ENCODE data around the gene OBP2B. TPM values are rescaled to one million over a fixed set of nuclear protein-coding genes. Genes with fewer than 3 reads are reported as not detected.
"Not testable (repeated sequence)": the region's sequence is repeated elsewhere in the genome, so short reads cannot be mapped to it uniquely, and the experiment has no call there.

OBP2B gene
- total RNA-seq, 4 donors from 2014 or later: not detected

DNA sequence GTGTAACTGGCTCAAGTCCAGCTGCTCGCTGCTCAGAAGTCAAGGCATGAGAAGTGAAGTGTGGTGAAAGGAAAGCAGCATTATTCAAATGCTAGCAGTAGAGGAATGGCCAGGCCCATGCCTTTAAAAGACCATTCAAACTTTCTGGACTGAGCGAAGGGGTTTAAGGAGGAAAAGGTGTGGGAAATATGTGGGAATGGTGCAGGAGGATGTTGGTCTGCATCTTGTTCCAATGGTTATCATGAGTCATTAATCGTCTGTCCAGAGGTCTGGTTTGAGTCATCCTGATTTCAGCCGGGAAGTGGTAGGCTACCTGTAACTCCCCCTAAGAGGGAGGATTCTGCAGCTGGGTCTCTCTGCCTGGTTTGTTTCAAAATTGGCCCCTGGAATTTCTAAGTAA lies 5.2 kb upstream of the OBP2B start:
- H3K4me1 ChIP-seq; H3K27ac ChIP-seq; H3K4me3 ChIP-seq; H3K9me3 ChIP-seq; intact Hi-C loops (cut with DNase I; ENCODE audit: low total_unique reads); H3K36me3 ChIP-seq; DNase-seq; in situ Hi-C loops (cut with MboI; ENCODE audit: low sequenced_read_pairs in 4 of 4); ATAC-seq: not testable (repeated sequence)
- H3K27me3 ChIP-seq: peaks cover 0 to 14% (median 8%) of the 10 kb centered on the region in 3 donors

DNA sequence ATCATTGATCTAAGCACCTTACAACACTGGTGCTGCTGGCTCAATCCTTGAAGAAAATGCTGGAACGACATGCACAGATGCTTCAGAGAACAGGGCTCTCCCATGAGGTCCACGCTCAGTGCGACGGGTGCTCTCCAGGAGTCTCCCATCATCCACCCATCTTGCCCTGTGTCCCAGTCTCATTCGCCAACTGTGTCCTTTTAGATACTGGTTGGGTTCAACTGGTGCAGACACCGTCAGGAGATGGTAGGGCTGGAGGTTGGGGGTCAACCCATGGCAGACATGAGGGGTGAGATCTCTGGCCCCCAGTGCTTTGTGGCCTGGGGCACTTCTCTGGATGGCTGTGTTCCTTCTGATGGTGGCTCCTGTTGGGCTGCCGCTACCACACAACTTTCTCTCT lies 1.6 kb upstream of the OBP2B start:
- intact Hi-C loops (cut with DNase I; ENCODE audit: low total_unique reads) (no loop called here), in situ Hi-C loops (cut with MboI; ENCODE audit: low sequenced_read_pairs in 4 of 4) (no loop called here)
- DNase-seq (no peak), ATAC-seq (no peak)
- no peak overlapping the region for H3K27ac ChIP-seq
- H3K4me1 ChIP-seq: no peaks in the 10 kb centered on the region
- H3K9me3 ChIP-seq: no peaks in the 10 kb centered on the region
- H3K36me3 ChIP-seq: no peaks in the 10 kb centered on the region
- TF ChIP-seq, protein P1, sequence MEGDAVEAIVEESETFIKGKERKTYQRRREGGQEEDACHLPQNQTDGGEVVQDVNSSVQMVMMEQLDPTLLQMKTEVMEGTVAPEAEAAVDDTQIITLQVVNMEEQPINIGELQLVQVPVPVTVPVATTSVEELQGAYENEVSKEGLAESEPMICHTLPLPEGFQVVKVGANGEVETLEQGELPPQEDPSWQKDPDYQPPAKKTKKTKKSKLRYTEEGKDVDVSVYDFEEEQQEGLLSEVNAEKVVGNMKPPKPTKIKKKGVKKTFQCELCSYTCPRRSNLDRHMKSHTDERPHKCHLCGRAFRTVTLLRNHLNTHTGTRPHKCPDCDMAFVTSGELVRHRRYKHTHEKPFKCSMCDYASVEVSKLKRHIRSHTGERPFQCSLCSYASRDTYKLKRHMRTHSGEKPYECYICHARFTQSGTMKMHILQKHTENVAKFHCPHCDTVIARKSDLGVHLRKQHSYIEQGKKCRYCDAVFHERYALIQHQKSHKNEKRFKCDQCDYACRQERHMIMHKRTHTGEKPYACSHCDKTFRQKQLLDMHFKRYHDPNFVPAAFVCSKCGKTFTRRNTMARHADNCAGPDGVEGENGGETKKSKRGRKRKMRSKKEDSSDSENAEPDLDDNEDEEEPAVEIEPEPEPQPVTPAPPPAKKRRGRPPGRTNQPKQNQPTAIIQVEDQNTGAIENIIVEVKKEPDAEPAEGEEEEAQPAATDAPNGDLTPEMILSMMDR (IDR thresholded peaks at IDR 0.05 in 4 of 5, conservative IDR thresholded peaks at IDR 0.05 in 1 of 5): no peak
- TF ChIP-seq POLR2A (IDR thresholded peaks at IDR 0.05): no peak
- no peak overlapping the region for H3K4me3 ChIP-seq
- peaks cover 0 to 12% (median 10%) of the 10 kb centered on the region in 3 donors for H3K27me3 ChIP-seq

GRCh38 chr9:133210202-133210532 lies 1.1 kb upstream of the OBP2B start:
- Histone ChIP-seq H3K27ac (no peak overlapping the region), H3K9me3 (no peaks in the 10 kb centered on the region), H3K36me3 (no peaks in the 10 kb centered on the region), H3K4me1 (no peaks in the 10 kb centered on the region), H3K27me3 (peaks cover 0 to 12% (median 9%) of the 10 kb centered on the region in 3 donors), H3K4me3 (no peak overlapping the region)
- in situ Hi-C loops (cut with MboI; ENCODE audit: low sequenced_read_pairs in 4 of 4) (no loop called here), intact Hi-C loops (cut with DNase I; ENCODE audit: low total_unique reads) (no loop called here)
- ATAC-seq: no peak
- no peak for TF ChIP-seq POLR2A (IDR thresholded peaks at IDR 0.05)
- TF ChIP-seq, protein P1 (IDR thresholded peaks at IDR 0.05 in 4 of 5, conservative IDR thresholded peaks at IDR 0.05 in 1 of 5): no peak
- no peak for DNase-seq

DNA sequence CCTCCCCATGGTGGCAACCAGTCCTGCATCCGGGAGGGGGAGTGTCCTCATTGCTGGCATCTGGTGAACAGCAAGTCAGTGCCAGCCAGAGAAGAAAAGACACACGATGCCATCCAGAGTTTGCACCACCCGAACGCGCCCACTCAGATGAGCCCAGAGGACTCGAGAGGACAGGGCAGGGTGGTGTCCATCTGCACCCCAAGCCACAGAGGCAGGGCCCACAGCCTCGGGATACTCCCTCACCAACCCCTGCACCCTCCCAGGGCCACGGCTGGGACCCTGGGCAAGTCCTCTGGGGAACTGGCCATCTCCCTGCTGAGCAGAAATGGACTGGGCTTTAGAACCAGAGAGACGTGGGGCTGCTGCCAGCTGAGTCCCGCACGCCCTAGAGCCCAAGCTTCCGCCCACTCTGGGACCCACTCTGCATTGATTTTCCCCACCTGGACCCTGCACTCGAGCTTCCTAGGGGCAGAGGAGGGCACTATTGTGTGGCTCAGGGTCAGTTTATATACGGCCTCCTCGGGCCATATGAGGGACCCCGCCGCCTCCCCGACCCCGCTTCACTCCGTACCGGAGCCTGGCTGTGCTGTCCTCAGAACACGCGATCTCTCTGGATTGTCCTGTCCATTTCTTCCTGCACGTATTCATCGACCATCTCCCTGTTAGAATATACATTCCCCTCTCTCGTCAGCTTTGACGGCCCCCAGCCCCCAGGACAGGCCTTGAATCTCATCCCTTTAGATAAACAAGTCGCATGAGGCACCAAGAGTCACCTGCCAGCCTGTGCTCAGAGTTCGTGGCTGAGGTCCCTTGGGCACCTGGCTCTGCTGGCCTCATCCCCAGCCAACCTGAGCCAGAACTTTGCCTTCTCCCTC lies 514 bp upstream of the OBP2B start:
- ATAC-seq; H3K36me3 ChIP-seq; DNase-seq; in situ Hi-C loops (cut with MboI; ENCODE audit: low sequenced_read_pairs in 4 of 4); intact Hi-C loops (cut with DNase I; ENCODE audit: low total_unique reads); H3K4me3 ChIP-seq; H3K4me1 ChIP-seq; H3K9me3 ChIP-seq; H3K27ac ChIP-seq: not testable (repeated sequence)
- peaks cover 0 to 12% (median 9%) of the 10 kb centered on the region in 3 donors for H3K27me3 ChIP-seq

DNA sequence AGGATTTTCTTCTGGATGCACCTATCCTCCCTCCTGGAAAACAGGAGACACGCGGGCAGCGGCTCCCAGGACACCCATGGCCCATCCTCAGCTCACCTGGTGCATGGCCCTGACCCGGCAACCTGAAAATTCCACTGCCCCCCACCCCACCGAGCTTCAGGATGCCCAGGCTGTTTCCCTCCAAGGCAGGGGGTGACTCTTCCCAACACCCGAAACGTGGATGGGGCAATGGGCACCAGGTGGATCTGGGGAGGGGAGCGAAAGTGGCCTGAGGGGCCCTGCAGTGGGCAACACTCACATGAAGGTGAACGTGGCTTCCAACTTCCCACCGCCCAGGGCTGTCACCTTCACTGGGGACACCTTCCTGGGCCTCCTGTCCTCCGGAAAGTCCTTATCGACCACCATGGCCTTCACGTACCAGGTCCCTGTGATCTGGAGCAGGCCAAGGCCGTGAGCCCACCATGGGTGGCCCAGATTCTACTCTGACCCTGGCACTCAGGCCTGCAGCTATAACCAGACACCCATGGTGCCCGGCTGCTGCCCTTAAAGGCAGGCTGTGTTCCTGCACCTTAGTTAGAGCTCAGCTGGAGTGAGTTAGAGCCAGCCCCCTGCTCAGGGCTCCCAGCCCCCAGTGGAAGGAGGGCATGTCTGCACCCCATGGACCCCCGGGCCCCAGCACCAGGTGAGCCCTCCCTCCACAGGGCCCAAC lies 725 bp downstream of the OBP2B start:
- H3K9me3 ChIP-seq; H3K36me3 ChIP-seq; ATAC-seq; DNase-seq; H3K4me3 ChIP-seq; H3K27ac ChIP-seq; in situ Hi-C loops (cut with MboI; ENCODE audit: low sequenced_read_pairs in 4 of 4); intact Hi-C loops (cut with DNase I; ENCODE audit: low total_unique reads); H3K4me1 ChIP-seq: not testable (repeated sequence)
- peaks cover 0 to 12% (median 9%) of the 10 kb centered on the region in 3 donors for H3K27me3 ChIP-seq

- ATAC-seq: no peak
- in situ Hi-C loops (cut with MboI; ENCODE audit: low sequenced_read_pairs in 4 of 4) (no loop called here), intact Hi-C loops (cut with DNase I; ENCODE audit: low total_unique reads) (no loop called here)
- H3K27me3 ChIP-seq: peaks cover 0 to 12% (median 9%) of the 10 kb centered on the region in 3 donors
- TF ChIP-seq, protein P1 (IDR thresholded peaks at IDR 0.05 in 4 of 5, conservative IDR thresholded peaks at IDR 0.05 in 1 of 5): no peak
- TF ChIP-seq POLR2A (IDR thresholded peaks at IDR 0.05): no peak
- no peak for DNase-seq
- no peak overlapping the region for H3K27ac ChIP-seq
- H3K9me3 ChIP-seq: no peaks in the 10 kb centered on the region
- no peak overlapping the region for H3K4me3 ChIP-seq
- no peaks in the 10 kb centered on the region for H3K4me1 ChIP-seq
- H3K36me3 ChIP-seq: no peaks in the 10 kb centered on the region
Measured at GRCh38 chr9:133207540-133208170, 1.4 kb downstream of the OBP2B start.
